ENCODE measurements around the gene SPINK8. TPM values are rescaled to one million over a fixed set of nuclear protein-coding genes. Genes with fewer than 3 reads are reported as not detected.

The SPINK8 gene
- total RNA-seq, 1 donor from 2014 or later, result 1.6 TPM

DNA sequence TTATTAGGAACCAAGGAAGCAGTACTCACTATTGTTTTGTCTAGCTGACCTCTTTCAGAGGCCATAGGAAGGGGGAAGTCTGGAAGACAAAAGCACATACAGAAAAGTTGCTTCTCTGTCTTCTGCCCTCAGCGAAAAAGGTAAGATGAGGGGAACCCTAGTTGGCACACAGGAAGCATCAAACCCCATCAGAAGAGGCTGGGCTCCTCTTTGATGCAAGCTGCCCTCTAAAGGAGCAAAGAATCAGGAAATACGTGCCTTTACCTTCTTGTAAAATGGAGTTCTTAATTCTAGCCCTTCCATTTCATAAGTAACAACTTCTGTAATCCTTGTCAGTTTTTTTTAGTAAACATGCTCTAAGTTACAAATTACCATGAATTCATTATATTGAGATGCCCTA is 12.5 kb downstream of the SPINK8 start:
- no peak for ATAC-seq

DNA sequence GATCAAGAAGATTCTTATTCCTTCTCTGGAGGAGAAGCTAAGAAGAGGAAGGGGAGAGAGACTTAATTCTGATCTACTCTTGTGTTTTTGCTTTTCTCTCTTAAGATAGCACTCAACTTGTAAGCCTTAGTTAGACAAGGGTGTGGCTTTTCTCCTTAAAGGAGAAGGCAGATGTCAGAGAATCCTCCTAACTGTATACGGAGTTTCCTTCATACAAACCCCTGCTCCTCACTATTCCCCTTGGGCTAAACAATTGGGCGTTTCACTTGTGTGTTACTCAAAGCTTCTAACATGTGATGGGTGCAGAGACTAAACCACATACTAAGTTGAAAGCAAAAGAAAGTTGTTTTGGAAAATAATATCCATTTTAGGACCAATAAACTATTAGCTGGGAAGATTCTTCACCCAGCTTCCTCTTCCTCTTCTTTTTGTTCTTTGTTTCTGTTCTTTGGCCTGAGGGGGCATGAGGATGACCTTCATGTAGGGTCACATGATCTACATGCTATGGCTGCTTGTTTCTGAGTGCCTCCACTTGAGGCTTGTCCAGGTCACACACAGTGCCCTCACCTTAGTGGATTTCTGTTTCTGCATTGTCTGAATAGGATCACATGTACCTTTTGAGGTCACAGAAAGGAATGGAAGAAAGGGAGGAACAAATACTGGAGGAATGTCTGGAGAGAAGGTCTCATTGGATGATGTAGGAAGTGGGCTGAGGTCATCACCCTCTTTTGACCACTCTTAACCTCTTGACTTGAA is 14.6 kb downstream of the SPINK8 start:
- ATAC-seq, result no peak

GRCh38 chr3:48314542-48314941 is 18.9 kb downstream of the SPINK8 start:
- no peak for ATAC-seq

- ATAC-seq, result no peak
These were observed 26.5 kb downstream of the SPINK8 start for GRCh38 chr3:48306860-48307530.

DNA sequence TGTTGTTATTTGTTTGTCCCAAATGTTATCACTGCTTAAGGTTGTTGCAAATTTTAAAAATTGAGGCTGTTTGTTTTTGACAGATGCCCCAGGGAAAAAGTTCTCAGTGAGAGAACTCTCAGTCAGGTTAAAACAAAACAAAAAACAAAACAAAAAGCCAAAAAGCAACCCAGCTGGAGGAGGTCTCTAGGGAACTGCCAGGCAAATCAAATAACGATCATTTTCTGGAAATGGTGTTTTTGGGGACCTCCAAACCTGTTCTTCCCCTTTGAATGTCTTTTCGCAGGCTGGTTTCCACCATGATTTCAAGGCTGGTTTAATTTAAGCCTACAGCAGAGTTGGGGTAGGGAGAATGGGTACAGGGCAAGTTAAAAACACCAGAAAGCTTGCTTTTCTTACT is 27.2 kb downstream of the SPINK8 start:
- no peak for ATAC-seq

GRCh38 chr3:48305396-48305795 is 28.1 kb downstream of the SPINK8 start:
- no peak for ATAC-seq

DNA sequence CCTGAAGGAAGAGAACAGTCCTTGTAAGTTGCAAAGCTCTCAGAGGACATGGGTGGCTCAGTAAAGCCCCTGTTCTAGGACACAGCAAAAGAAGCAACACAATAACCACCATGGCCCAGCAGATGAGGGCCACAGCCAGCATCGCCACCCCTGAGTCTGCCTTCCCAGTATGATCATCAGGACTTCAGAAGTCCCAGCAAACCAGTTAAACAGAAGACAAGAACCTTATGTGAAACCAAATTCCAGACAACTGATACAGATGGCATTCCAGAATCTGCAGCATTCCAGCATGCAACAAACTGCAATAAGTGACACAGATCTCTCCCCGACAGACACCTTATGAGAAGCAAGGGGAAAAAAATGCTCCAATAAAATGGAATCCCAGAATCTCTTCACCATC is 30.4 kb downstream of the SPINK8 start:
- no peak for ATAC-seq

DNA sequence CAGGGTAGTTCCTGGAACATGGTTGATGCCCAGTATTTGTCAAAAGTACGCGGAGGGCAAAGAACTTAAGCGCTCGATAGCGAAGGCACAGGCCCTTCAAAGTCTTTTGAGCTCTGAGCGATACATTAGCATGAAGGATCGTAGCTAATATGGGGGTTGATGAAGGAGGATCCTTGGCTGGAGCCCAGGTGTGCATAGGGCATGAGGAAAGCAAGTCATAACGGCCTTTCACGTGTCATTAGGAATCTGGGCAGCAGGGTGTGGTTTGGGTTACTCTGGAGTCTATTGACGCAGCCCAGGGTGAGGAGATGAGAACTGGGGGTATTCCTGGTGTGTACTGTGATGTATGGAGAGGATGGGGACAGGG is 31.7 kb downstream of the SPINK8 start:
- ATAC-seq, result peak; percentile 59

GRCh38 chr3:48301020-48301799 is 32.3 kb downstream of the SPINK8 start, which contains the start of gene NME6:
NME6 (minus strand) TSS chr3:48301367.
- ATAC-seq, result peak; percentile 95

DNA sequence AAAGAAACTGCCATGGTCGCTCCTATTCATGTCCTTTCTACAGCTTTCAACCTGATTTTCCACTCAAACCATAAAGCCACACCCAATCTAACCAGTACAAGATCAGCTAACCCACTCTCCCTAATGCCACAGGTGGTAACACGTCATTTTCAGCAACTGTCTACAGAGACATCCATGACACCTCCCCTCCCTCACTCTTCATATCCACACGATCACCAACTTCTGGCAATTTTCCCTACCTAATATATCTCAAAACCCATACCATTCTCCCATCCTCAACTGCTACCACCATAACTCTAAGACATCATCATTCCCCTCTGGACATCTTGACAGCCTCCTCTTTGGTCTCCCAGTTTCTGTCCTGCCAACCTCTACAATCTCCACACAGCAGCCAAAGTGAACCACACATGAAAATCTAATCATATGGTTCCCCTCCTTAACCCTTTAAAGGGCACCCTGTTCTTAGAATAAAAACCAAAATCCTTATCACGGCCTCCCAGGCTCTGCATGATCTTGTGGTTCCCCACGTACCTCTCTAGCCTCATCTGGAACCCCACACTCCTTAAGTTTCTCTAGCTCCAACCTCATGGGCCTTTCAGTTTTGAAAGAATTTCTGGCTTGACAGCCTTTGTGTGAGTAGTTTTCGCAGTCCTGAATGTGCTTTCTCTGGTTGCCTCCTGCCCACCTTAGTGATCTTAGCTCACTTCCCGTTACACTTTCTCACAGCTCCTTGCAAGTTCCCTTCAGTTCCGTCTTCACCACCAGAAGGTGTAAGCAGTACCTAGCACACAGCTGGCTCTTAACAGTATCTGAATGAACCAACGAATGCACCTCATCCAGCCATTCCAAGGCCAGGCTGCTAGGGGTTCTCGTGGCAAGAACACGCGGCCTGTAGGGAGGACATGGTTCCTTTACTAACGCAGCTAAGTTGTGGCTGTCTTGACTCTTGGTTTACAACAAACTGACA is 33.4 kb downstream of the SPINK8 start:
- ATAC-seq, result no peak

- no peak for ATAC-seq
These were observed 36.2 kb downstream of the SPINK8 start for GRCh38 chr3:48297111-48297810.

GRCh38 chr3:48296699-48297098 is 36.8 kb downstream of the SPINK8 start:
- no peak for ATAC-seq

DNA sequence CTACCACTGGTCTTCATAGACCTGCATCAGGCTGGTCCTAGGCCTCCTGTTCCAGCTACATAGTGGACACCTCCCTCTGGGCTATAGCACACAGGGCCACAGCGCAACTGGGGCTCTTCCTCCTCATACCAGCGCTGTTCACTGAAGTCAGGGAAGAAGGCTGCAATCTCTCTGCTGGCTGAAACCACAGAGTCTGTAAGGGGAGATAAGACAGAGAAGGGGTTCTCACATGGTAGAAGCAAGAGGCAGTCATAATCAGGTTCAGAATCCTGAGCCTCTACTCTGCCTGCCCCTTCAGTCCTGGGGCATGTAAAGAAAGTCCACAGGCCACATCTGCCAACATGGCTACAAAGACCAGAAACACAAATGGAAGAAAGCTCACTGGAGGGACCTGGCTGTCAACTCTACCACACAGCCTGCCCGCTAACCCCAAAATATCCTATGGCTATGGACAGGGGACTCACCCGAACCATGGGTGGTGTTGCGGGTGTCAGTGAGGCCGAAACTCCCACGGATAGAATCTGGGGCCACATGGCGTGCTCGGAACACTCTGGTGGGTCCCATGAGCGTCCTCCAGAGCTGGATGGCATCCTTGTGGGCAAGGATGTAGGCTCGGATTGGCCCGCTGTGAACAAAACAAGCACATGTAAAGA is 38.7 kb downstream of the SPINK8 start:
- ATAC-seq, result no peak

DNA sequence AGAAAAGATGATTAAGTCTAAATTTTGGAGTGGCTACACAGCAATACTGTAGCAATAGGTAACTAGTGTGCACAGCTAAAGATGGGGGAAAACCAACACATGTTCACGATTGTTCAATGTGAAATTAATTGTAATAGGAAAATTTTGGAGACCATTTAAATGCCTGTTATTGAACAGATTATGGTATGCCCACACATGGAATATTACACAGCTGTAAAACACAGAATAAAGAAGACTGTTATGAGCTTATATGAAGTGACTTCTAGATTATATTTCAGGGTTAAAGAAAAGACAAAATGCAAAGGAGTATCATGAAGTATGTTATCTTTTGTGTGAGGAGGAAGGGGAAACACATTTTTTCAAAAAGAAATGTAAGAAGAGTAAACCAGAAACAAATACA is 43.8 kb downstream of the SPINK8 start:
- ATAC-seq, result no peak

GRCh38 chr3:48287034-48287433 is 46.4 kb downstream of the SPINK8 start:
- ATAC-seq, result no peak

DNA sequence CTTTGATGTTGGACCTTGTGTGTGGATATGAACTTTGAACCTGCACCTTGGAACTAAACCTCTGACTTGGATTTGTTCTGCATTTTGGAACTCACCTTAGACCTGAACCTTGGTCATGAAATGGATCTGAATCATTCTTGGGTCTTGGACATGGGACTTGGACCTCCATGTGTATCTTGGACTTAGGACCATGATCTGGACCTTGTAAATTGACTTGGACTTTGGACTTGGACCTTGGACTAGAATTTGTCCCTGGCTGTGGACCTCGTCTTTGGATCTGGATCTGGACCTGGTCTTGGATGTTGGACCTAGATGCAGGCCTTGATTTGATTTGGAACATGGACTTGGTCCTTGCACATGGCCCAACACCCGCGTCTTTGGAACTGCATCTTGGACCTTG is 47.2 kb downstream of the SPINK8 start:
- no peak for ATAC-seq

- ATAC-seq, result no peak
These were observed 47.8 kb downstream of the SPINK8 start for GRCh38 chr3:48285675-48286074.

DNA sequence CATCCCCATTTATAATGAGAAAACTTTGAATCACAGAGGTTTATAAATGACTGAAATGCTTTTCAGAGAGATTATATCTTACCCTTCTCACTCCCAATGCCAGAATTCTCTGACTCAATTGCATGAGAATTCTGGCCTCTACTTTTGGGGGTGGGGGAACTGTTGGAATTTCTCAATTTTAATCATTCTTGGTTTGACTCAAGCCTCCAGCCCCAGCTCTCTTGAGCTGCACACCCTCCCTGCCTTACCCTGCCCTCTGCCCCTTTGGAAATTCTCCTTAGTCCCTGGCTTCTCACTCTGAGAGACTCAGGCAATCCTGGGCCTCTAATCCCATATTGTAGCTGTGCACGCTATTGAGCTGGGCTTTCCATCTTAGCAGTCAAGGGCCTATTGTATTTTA is 48.3 kb downstream of the SPINK8 start:
- ATAC-seq, result no peak

GRCh38 chr3:48280881-48281280 is 52.6 kb downstream of the SPINK8 start:
- ATAC-seq, result no peak

DNA sequence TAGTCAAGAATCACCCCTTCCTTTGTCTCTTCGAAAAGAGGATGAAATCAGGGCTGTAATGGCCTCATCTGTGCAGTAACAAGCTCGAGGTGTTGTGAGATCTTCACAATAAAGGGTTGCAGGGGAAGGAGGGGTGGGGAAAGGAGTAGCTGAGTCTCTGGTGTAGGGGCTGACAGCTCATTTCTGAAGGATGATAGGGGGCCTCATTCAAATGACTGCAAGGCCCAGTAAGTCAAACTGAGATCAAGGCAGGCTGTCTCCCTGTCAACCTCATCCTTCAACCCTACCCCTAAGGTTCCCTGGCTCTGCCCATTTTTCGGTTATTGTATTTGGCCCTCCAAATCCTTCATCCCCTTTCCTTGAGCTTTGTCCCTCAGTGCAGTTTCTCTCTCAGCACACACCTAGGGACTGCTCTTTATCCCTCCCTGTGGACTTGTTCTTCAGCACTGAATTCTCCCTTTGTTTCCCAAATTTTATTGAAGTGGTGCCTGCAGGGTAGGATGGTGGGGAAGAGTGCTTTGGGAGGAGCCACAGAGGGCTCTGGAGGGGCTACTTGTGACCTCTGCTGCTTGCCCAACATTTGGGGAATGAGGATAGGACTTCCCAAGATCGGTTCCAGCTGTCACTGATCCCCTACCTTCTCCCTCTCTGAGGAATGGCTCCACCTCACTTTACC is 54.4 kb downstream of the SPINK8 start:
- no peak for ATAC-seq
